Vagina (tissue), 2 donors: ENCODE measurements around the gene VPS36.

ENCODE experiments used
- CTCF ChIP-seq, 3 experiments: fragments of 450-650 bp in 2 of 3; fragments of 200-600 bp in 1 of 3; sonication (generic) in 1 of 3; IDR thresholded peaks; one replicate each; pipeline ENCODE4 v1.5.1; 2017 to 2019; ENCODE audit warnings: antibody characterized with exemption in 3 of 3, mild to moderate bottlenecking in 2 of 3, moderate library complexity in 2 of 3
- POLR2A ChIP-seq, 2 donors: fragments of 450-650 bp; IDR thresholded peaks; one replicate each; pipeline ENCODE4 v1.6.1; 2017; ENCODE audit warnings: antibody characterized with exemption in 2 of 2, mild to moderate bottlenecking in 2 of 2, moderate library complexity in 2 of 2
- POLR2AphosphoS5 ChIP-seq, 2 donors: sonication (generic); formaldehyde crosslinking; IDR thresholded peaks; one replicate each; pipeline ENCODE4 v1.9.0; 2017; ENCODE audit warnings: antibody characterized with exemption in 2 of 2, mild to moderate bottlenecking in 2 of 2, low read depth in 1 of 2; ENCODE audit not compliant: insufficient read depth in 1 of 2

GRCh38 chr13:52452470-52452869 is 2.0 kb upstream of the VPS36 start:
- TF ChIP-seq CTCF (IDR thresholded peaks at IDR 0.05) (no peak), POLR2A (IDR thresholded peaks at IDR 0.05) (no peak), POLR2AphosphoS5 (IDR thresholded peaks at IDR 0.05; ENCODE audit: insufficient read depth in 1 of 2, low read depth in 1 of 2) (no peak)
